Pancreas (tissue), 10 donors: ENCODE results near the gene DIP2C. TPM values are rescaled to one million over a fixed set of nuclear protein-coding genes. Genes with fewer than 3 reads are reported as not detected.

Experiments
- ATAC-seq, 4 donors: fragments of 200-7000 bp; cut with Tn5 transposase; one replicate each; pipeline versions ENCODE4 v1.8.0 to v1.9.1; 2020; ENCODE audit warnings: mild to moderate bottlenecking in 4 of 4, moderate library complexity in 4 of 4
- DNase-seq, 6 donors: peaks; one replicate each; pipeline ENCODE4 v3.0.0-alpha.2; 2020
- FAIRE-seq: peaks from 2 replicates; lab custom pipeline; 2012; peaks lifted over from hg19 to GRCh38; lab: Jason Lieb, UNC
- H3K27ac ChIP-seq, 4 donors: fragments of 200-600 bp; sonication (generic); 1 replicate in 3 of 4; 2 replicates in 1 of 4; pipeline versions ENCODE4 v1.5.0 to v1.8.0; 2020
- H3K27me3 ChIP-seq, 4 donors: fragments of 200-600 bp; one replicate each; pipeline ENCODE4 v1.8.0; 2021
- H3K36me3 ChIP-seq, 3 donors: fragments of 200-600 bp; sonication (generic) in 1 of 3; one replicate each; pipeline versions ENCODE4 v1.5.0 to v1.8.0; 2020 to 2021
- H3K4me1 ChIP-seq, 3 donors: fragments of 200-600 bp; one replicate each; pipeline ENCODE4 v1.8.0; 2021
- H3K4me3 ChIP-seq, 4 donors: fragments of 200-600 bp; sonication (generic) in 2 of 4; one replicate each; pipeline versions ENCODE4 v1.5.0 to v1.8.0; 2020 to 2021
- H3K9me3 ChIP-seq, 4 donors: fragments of 200-600 bp; one replicate each; pipeline ENCODE4 v1.8.0; 2021
- CTCF ChIP-seq, 4 donors: fragments of 200-600 bp; sonication (generic) in 3 of 4; IDR thresholded peaks; one replicate each; pipeline versions ENCODE4 v1.5.0 to v1.8.0; 2021; ENCODE audit warnings: antibody characterized with exemption in 4 of 4
- WGBS, 2 donors: extraction: QIAGEN DNeasy Blood & Tissue Kit; methylation state at CpG; one replicate each; pipeline ENCODE4 v1.1.7; 2013; 5-methylcytosine and 5-hydroxymethylcytosine counted together
- intact Hi-C, 3 donors: fragments of 100-400 bp; cut with DNase I; formaldehyde crosslinking; loops; one replicate each; pipeline versions ENCODE4 v1.11.1 to v1.14.2; 2022
- polyA plus RNA-seq, 2 donors: library from polyadenylated mRNA; stranded (reverse); fragments of 200-250 nt; gene quantifications; one replicate each; pipeline ENCODE4 v1.2.3, GENCODE V29; 2013
- total RNA-seq, 6 donors: library from RNA; stranded (reverse); fragmentation: NEBNext Ultra II Directional in 4 of 6; extraction: Animal tissue kit (Norgen Biotek cat#: 25700) in 4 of 6; gene quantifications; one replicate each; pipeline versions ENCODE4 v1.2.1 to v1.2.4, GENCODE V29; 2021 to 2023
- donor health status: healthy with polysubstance abuse.
- donor health status: DM: no; HTN: no; CAD: no; lungs with moderate emphysema.
- donor health status: DM: no; HTN: no; CAD: no.
- donor health status: control.
- donor health status: control.
- donor health status: Bipolar disorder and iron deficiency.
- donor health status: DM: yes; HTN: yes; CAD: no.
- donor health status: DM: no; HTN: no; CAD: no.
- donor health status: DM: no; HTN: no; CAD: no.
- donor health status: DM: yes; HTN: yes; CAD: no.

DIP2C gene
- total and polyA plus RNA-seq, 8 donors = 4.3 to 11.8 (median 7.3) TPM

GRCh38 chr10:374354-374753 is 315.1 kb downstream of the DIP2C start:
- TF ChIP-seq CTCF (IDR thresholded peaks at IDR 0.05) = no peak
- Histone ChIP-seq H3K4me3 (no peak overlapping the region), H3K36me3 (peaks cover 0 to 2% (median 0%) of the 10 kb centered on the region in 3 donors), H3K4me1 (no peaks in the 10 kb centered on the region), H3K27me3 (no peaks in the 10 kb centered on the region), H3K9me3 (no peaks in the 10 kb centered on the region), H3K27ac (no peak overlapping the region)
- FAIRE-seq (no peak), ATAC-seq (no peak), DNase-seq (no peak)
- intact Hi-C loops = no loop called here
- WGBS, 2 donors = 97% methylated on average over 3 of the region's 3 CpGs

- no peak overlapping the region for H3K27ac ChIP-seq
- 54 to 55% methylated on average over 8 of the region's 8 CpGs for WGBS, 2 donors
Measured at GRCh38 chr10:373526-374309, 315.8 kb downstream of the DIP2C start.

GRCh38 chr10:373015-373414 is 316.5 kb downstream of the DIP2C start:
- Histone ChIP-seq H3K27me3 (no peaks in the 10 kb centered on the region), H3K27ac (no peak overlapping the region), H3K4me1 (no peaks in the 10 kb centered on the region), H3K4me3 (no peak overlapping the region), H3K9me3 (no peaks in the 10 kb centered on the region), H3K36me3 (peaks cover 0 to 13% (median 0%) of the 10 kb centered on the region in 3 donors)
- no peak for FAIRE-seq
- TF ChIP-seq CTCF (IDR thresholded peaks at IDR 0.05) = no peak
- intact Hi-C loops = no loop called here
- ATAC-seq = peak in 3 of 4 donors; percentile 23 to 33 (median 28)
- 85 to 89% methylated on average over 4 of the region's 4 CpGs for WGBS, 2 donors
- DNase-seq = no peak

More at GRCh38 chr10:373526-374309, 315.8 kb downstream of the DIP2C start:
- FAIRE-seq = no peak
- intact Hi-C loops = no loop called here
- Histone ChIP-seq H3K9me3 (no peaks in the 10 kb centered on the region), H3K4me1 (no peaks in the 10 kb centered on the region), H3K4me3 (no peak overlapping the region), H3K36me3 (peaks cover 0 to 8% (median 0%) of the 10 kb centered on the region in 3 donors), H3K27me3 (no peaks in the 10 kb centered on the region)
- peak in 1 of 6 donors; percentile 29 for DNase-seq
- TF ChIP-seq CTCF (IDR thresholded peaks at IDR 0.05) = no peak
- ATAC-seq = peak in 2 of 4 donors; percentile 13 to 30

GRCh38 chr10:372566-372965 is 316.9 kb downstream of the DIP2C start:
- no peak for ATAC-seq
- FAIRE-seq = no peak
- Histone ChIP-seq H3K27ac (no peak overlapping the region), H3K36me3 (peaks cover 0 to 13% (median 0%) of the 10 kb centered on the region in 3 donors), H3K27me3 (no peaks in the 10 kb centered on the region), H3K4me3 (no peak overlapping the region), H3K4me1 (no peaks in the 10 kb centered on the region), H3K9me3 (no peaks in the 10 kb centered on the region)
- 81 to 93% methylated on average over 17 of the region's 17 CpGs for WGBS, 2 donors
- no peak for DNase-seq
- TF ChIP-seq CTCF (IDR thresholded peaks at IDR 0.05) = no peak
- intact Hi-C loops = no loop called here

GRCh38 chr10:371515-371914 is 318.0 kb downstream of the DIP2C start:
- DNase-seq (no peak), ATAC-seq (no peak), FAIRE-seq (no peak)
- H3K4me1 ChIP-seq = no peaks in the 10 kb centered on the region
- no peak overlapping the region for H3K27ac ChIP-seq
- H3K9me3 ChIP-seq = no peaks in the 10 kb centered on the region
- H3K27me3 ChIP-seq = no peaks in the 10 kb centered on the region
- H3K36me3 ChIP-seq = peaks cover 0 to 16% (median 0%) of the 10 kb centered on the region in 3 donors
- intact Hi-C loops = no loop called here
- WGBS, 2 donors = 85 to 88% methylated on average over 13 of the region's 13 CpGs
- no peak for TF ChIP-seq CTCF (IDR thresholded peaks at IDR 0.05)
- H3K4me3 ChIP-seq = no peak overlapping the region
